GM12864 (cell line): ENCODE data around the gene ZNF670.
"Not testable (repeated sequence)": the region's sequence is repeated elsewhere in the genome, so short reads cannot be mapped to it uniquely, and the experiment has no call there.

ENCODE experiments used
- DNase-seq: peaks from one replicate; pipeline ENCODE4 v3.0.0-alpha.2; 2011; ENCODE audit warnings: low read depth
- H3K4me3 ChIP-seq: 2 replicates; pipeline ENCODE4 v1.5.1; 2011; ENCODE audit warnings: mild to moderate bottlenecking, low read depth, low read length, control low read depth
- CTCF ChIP-seq: IDR thresholded peaks from 2 replicates; pipeline ENCODE4 v1.5.1; 2011; ENCODE audit warnings: low read depth, mild to moderate bottlenecking, moderate library complexity, low read length, control low read depth, inconsistent platforms; ENCODE audit errors: missing control alignments

The ZNF670 gene

GRCh38 chr1:247078258-247079140 lies at the start of gene ZNF670:
ZNF670 (minus strand) TSS chr1:247078811; CDS start chr1:247078596, 215 bp downstream.
- TF ChIP-seq CTCF: no peak
- DNase-seq: peak; percentile 85
- peak within 1 kb of the TSS; percentile 77 for H3K4me3 ChIP-seq

- H3K4me3 ChIP-seq: peak overlapping the region; percentile 47
- not testable (repeated sequence) for DNase-seq
These were observed 49.1 kb upstream of the ZNF670 start for GRCh38 chr1:247127519-247128282.

- DNase-seq, H3K4me3 ChIP-seq: not testable (repeated sequence)
These were observed 48.0 kb upstream of the ZNF670 start for GRCh38 chr1:247126601-247127000.

GRCh38 chr1:247126166-247126565 lies 47.6 kb upstream of the ZNF670 start:
- not testable (repeated sequence) for H3K4me3 ChIP-seq, DNase-seq

GRCh38 chr1:247121382-247121781 lies 42.8 kb upstream of the ZNF670 start:
- no peak for TF ChIP-seq CTCF
- no peak for DNase-seq
- no peak overlapping the region for H3K4me3 ChIP-seq

- H3K4me3 ChIP-seq, DNase-seq: not testable (repeated sequence)
These were observed 41.7 kb upstream of the ZNF670 start for GRCh38 chr1:247120408-247120668.

- no peak for TF ChIP-seq CTCF
- H3K4me3 ChIP-seq: no peak overlapping the region
- no peak for DNase-seq
These were observed 41.2 kb upstream of the ZNF670 start for GRCh38 chr1:247119600-247120407.

- H3K4me3 ChIP-seq: no peak overlapping the region
- DNase-seq: no peak
- peak; percentile 15 for TF ChIP-seq CTCF
These were observed 40.4 kb upstream of the ZNF670 start for GRCh38 chr1:247118946-247119446.
